Stimulated activated CD4-positive, alpha-beta T cell treated with anti-CD3 and anti-CD28 coated beads, Interleukin-1b, Interleukin-23, amount 100 ng/mL, for 48 hours (primary cell): ENCODE results near the gene UBE2Q2.

Experiments used
- DNase-seq: peaks from one replicate; pipeline ENCODE4 v3.0.0-alpha.2; 2020

UBE2Q2 gene

DNA sequence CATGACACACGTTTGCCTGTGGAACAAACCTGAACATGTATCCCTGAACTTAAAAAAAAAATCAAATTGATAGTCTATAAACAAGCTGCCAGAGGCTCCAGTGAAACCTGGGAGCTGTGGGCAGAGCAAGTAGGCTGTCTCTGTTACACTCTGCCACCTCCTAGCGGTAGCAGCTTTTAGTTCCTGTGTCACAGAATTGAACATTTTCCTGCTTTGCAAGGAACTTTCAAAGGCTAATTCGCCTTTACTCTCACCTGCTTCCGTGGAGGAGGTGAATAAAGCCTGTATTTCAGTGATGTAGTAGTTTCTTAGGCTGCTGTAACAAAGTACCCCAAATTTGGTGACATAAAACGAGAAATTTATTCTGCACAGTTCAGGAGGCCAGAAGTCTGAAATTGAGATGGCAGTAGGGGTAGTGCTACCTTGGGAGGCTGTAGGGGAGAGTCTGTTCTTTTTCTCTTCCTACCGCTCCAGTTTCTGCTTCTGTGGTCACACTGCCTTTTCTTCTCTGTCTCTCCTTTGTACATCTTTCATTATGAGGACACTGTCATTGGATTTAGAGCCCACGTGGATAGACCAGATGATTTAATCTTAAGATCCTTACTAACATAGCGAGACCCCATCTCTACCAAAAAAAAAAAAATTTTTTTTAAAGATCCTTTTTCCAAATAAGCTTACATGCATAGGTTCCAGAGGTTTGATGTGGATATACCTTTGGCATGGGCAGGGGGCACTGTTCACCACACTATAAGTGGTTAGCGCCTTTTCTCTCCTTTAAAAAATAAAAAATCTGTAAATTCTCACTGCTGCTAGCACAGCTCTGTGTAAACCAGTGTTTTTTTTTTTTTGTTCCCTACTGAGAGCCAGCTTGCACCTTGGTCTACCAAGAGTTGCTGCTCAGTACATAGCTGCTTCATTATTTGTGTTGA lies 85.7 kb downstream of the UBE2Q2 start:
- no peak for DNase-seq

DNA sequence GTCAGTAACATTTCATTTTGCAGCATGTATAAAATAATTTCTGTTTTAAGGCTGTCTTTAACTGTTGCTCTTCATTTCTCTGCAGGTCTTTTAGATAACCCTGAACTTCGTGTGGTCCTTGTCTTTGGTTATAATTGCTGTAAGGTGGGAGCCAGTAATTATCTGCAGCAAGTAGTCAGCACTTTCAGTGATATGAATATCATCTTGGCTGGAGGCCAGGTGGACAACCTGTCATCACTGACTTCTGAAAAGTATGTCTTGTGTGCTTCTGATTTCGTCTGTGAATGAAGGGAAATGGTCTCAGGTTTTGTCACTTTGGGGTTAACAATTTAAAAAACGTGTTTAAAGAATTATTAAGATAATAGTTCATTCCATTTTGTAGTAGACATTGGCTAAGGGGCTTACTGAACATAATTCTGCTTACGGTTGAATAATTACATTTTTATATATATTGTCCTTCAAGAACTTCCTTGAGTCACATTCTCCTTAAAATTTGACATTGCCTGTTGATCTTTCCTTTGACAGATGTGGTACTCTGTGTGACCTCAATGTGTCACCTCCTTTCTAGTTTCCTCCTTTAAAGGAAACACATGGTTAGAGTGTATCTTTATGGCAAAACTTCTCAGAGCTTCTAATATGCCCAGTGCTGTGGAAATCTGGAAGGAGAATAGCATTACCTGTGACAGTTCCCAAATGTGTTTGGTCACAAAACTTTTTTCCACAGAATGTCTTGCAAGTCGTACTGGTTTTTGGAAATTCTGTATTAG lies 86.7 kb downstream of the UBE2Q2 start:
- no peak for DNase-seq

DNA sequence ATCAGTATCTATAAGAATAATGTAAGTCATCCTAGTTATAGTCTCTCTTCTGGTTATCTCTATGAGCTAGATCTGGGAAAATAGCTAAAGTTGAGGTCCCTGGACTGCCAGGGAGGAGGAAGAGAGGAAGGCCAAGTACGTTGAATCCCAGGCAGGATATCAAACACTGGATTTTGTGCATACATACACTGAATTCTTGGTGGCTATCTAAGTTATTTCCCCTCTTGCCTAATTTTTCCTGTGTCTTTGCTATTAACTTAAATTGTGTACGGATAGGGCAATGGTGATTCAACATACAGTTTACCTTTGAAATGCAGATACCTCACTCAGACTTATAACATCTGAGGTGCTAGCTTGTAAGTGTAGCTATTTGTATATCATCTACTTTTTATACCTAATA lies 87.6 kb downstream of the UBE2Q2 start:
- no peak for DNase-seq

DNA sequence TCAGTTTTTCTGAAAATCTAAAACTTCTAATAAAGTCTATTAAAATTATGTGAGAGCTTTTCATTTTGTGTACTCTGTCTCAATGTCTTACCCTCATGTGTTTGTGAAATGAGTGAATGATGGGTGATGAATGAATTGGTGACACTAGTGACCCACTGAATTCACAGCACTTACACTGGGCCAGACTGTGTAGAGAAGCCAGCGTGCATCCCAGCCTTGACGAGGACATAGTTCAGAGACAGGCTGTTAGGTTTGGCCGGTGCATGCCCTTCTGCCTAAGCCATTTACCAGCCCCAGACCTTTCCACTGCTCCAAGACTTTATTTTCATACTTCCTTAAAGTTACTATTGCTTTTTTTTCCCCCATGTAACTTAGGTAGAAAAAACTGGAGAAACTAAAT lies 99.2 kb downstream of the UBE2Q2 start:
- DNase-seq = no peak

DNA sequence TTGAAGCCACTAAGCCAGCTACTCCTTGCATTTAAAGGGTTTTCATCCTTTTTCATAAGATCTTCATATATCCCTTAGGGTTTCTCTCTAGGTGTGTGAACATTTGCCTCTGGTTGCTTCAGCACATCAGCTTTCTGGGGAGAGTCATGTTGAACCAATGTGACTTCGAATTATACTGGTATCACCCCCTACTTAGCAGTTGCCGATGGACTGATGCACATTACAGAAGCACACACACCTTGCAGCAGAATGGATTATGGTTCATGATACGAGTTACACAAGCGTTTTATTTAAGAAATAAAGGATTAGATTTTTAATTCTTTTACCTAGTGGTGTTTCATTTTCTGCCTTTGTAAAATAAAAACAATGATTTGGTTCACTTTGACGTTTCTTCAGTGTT lies 100.0 kb downstream of the UBE2Q2 start:
- no peak for DNase-seq

DNA sequence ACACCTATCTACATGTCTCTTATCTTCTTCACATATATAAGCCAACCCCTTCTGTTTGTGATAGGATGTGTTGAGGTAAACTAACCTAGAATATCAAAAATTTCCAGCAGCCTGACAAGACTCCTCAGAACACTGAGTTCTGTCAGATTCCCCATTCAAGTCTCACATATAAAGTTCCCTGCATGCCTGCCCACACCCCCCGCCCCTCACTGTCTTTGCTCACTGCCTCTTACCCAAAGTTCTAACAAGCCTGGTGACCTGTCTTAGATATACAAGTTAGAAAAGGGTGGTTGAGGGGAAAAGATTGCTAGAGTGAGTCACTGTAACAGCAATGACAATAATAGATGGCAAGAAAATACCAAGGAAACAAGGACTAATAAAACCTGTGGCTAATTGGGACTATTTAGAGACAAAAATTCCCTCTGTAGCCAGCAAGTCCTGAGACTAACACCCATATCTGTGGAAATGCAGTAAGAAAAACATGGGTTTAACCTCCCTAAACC lies 100.5 kb downstream of the UBE2Q2 start:
- no peak for DNase-seq

DNA sequence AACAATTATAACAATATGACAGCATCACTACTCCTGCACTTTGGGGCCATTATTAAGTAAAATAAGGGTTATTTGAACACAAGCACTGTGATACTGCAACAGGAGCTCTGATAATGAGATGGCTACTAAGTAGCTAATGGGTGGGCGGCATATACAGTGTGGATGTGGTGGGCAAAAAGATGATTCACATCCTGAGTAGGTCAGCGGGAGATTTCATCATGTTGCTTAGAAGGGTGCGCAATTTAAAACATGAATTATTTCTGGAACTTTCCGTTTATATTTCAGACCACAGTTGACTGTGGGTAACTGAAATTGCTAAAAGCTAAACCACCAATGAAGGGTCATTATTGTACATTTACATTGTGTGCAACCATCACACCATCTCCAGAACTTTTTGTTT lies 102.7 kb downstream of the UBE2Q2 start:
- DNase-seq = no peak

DNA sequence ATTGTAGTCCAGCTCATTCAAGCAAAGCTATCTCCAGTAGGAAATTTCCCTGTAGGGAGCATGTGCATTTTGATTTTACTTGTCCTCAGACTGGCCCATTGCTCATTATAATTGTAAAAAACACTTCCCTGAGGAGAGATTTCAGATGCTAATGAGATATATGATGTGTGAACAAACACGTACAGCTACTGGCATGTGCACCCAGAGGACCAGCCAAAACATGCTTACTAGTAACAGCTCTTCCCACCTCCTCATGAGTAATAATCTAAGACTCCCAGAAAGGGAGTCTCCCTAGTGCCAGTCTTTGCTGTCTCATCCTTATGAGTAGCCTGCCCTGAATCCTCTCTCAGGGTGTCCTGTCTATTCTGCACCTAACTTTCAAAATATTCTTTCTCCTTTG lies 103.8 kb downstream of the UBE2Q2 start:
- DNase-seq = no peak

DNA sequence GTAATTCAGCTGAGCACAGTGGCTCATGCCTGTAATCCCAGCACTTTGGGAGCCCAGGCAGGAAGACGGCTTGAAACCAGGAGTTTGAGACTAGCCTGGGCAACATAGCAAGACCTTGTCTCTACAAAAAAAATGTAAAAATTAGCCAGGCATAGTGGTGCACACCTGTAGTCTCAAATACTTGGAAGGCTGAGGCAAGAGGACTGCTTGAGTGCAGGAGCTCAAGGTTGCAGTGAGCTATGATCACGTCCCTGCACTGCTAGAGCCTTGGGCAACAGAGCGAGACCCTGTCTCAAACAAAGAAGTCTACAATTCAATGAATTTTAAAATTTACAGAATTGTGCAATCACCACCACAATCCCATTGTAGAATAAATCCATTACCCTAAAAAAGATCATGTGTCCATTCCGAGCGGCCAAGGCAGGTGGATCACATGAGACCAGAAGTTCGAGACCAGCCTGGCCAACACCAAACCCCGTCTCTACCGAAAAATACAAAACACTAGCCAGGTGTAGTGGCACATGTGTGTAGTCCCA lies 105.6 kb downstream of the UBE2Q2 start:
- DNase-seq = no peak
